Measurements from ENCODE around the gene TDRD15.
A peak's percentile ranks its signal among the peaks of the same experiment; 100 is the strongest.
"Not testable (repeated sequence)": the region's sequence is repeated elsewhere in the genome, so short reads cannot be mapped to it uniquely, and the experiment has no call there.

The TDRD15 gene

GRCh38 chr2:21104030-21104660 is 19.6 kb upstream of the TDRD15 start:
- TF ChIP-seq GATA1 (IDR thresholded peaks at IDR 0.05; ENCODE audit: low read depth, low read length) = no peak
- no peak for TF ChIP-seq POLR2A (IDR thresholded peaks at IDR 0.05; ENCODE audit: low read length)
- DNase-seq = no peak

GRCh38 chr2:21111012-21111411 is 12.8 kb upstream of the TDRD15 start:
- no peak for DNase-seq
- no peak for TF ChIP-seq GATA1 (IDR thresholded peaks at IDR 0.05; ENCODE audit: low read depth, low read length)
- TF ChIP-seq POLR2A (IDR thresholded peaks at IDR 0.05; ENCODE audit: low read length) = no peak

- no peak for TF ChIP-seq GATA1 (IDR thresholded peaks at IDR 0.05; ENCODE audit: low read depth, low read length)
- TF ChIP-seq POLR2A (IDR thresholded peaks at IDR 0.05; ENCODE audit: low read length) = no peak
Observed at GRCh38 chr2:21117688-21118087, 6.1 kb upstream of the TDRD15 start.

DNA sequence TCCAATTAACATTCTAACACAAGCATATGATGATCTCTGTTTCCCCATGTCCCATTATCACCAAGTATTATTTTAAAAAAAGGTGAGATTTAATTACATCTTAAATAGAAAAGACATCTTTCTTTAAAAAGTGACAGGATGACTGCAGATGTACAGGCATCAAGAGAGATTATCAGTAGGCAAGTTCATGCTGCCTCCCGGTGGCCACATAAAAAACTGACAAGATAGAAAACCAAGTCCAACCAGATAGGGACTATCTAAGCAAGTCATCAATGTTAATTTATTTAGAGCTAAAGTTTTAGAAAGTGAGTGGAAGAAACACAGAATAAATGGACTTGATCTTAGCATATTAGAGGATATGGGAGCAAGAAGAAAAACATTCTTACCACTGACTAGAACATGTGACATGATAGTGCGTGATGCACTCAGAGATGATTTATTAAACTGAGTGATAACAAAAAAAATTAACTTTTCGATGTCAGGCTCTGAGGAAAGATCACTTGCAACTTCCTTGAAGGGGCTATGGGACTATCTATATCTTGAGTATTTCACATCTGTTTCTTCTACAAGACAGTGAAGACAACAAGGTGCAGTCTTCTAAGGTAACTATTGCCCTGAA is 5.4 kb upstream of the TDRD15 start:
- TF ChIP-seq POLR2A (IDR thresholded peaks at IDR 0.05; ENCODE audit: low read length) (no peak), GATA1 (IDR thresholded peaks at IDR 0.05; ENCODE audit: low read depth, low read length) (no peak)
- DNase-seq = peak; percentile 26 to 42

More at GRCh38 chr2:21117688-21118087, 6.1 kb upstream of the TDRD15 start:
- DNase-seq = no peak

GRCh38 chr2:21131861-21132260 is 8.1 kb downstream of the TDRD15 start:
- no peak for TF ChIP-seq GATA1 (IDR thresholded peaks at IDR 0.05; ENCODE audit: low read depth, low read length)
- TF ChIP-seq POLR2A (IDR thresholded peaks at IDR 0.05; ENCODE audit: low read length) = no peak

GRCh38 chr2:21135585-21135984 is 11.8 kb downstream of the TDRD15 start:
- no peak for DNase-seq
- no peak for TF ChIP-seq GATA1 (IDR thresholded peaks at IDR 0.05; ENCODE audit: low read depth, low read length)
- no peak for TF ChIP-seq POLR2A (IDR thresholded peaks at IDR 0.05; ENCODE audit: low read length)

More at GRCh38 chr2:21131861-21132260, 8.1 kb downstream of the TDRD15 start:
- no peak for DNase-seq

DNA sequence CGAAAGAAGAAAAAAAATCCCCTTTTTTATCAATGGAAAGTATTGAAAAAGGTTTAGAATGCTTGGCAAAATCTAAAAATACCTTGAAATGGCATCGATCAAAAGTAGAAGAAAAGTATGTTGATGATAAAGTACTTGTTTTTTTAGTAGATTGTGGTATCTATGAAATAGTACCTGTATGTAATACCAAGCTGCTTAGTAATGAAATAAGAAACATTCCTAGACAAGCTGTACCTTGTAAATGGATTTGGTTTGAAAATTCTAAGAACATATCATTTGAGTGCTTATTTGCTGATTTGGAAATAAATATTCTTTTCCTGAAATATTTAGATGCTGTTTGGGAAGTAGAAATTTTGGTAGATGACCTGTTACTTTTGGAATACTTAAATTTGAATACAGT is 18.4 kb downstream of the TDRD15 start:
- TF ChIP-seq GATA1 (IDR thresholded peaks at IDR 0.05; ENCODE audit: low read depth, low read length) = no peak
- no peak for TF ChIP-seq POLR2A (IDR thresholded peaks at IDR 0.05; ENCODE audit: low read length)
- DNase-seq = no peak

DNA sequence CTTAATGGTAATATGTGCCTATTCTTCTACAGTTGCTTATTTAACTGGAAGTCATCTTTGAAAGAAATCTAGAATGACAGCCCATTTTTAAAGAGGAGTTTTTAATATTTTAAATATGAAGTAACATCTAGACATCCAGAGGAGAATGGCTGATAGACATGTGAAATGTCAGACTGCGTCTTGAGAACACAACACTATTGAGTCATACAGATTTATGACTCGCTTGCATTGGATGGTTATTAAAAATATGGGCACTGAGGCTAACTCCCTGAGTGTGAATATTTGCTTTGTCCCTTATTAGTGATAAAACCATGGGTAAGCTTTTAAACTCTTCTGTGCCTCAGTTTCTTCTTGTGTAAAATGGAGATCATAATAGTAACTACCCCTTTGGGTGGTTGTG is 22.9 kb downstream of the TDRD15 start:
- no peak for DNase-seq
- TF ChIP-seq GATA1 (IDR thresholded peaks at IDR 0.05; ENCODE audit: low read depth, low read length) (no peak), POLR2A (IDR thresholded peaks at IDR 0.05; ENCODE audit: low read length) (no peak)

DNA sequence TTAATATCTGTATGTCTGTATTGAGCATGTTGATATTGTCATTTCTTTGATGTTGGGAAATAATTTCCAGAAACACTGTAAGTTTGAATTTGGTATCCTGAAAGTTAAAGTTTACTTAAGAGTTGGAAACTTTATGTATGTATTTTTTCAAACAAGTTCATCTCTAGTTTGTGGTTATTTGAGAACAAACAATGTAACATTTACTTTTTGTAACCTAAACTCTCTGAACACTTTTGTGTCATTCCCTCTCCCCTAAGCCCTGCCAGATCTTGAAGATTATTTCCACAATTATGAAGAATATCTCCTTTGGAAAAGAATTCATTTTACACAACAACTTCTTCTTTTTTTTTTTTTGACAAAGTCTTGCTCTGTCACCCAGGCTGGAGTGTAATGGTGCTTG is 24.9 kb downstream of the TDRD15 start:
- TF ChIP-seq GATA1 (IDR thresholded peaks at IDR 0.05; ENCODE audit: low read depth, low read length) = no peak
- no peak for TF ChIP-seq POLR2A (IDR thresholded peaks at IDR 0.05; ENCODE audit: low read length)
- DNase-seq = no peak

GRCh38 chr2:21151234-21151633 is 27.5 kb downstream of the TDRD15 start:
- not testable (repeated sequence) for DNase-seq

- DNase-seq = no peak
- TF ChIP-seq GATA1 (IDR thresholded peaks at IDR 0.05; ENCODE audit: low read depth, low read length) (no peak), POLR2A (IDR thresholded peaks at IDR 0.05; ENCODE audit: low read length) (no peak)
Observed at GRCh38 chr2:21155365-21156136, 31.8 kb downstream of the TDRD15 start.

DNA sequence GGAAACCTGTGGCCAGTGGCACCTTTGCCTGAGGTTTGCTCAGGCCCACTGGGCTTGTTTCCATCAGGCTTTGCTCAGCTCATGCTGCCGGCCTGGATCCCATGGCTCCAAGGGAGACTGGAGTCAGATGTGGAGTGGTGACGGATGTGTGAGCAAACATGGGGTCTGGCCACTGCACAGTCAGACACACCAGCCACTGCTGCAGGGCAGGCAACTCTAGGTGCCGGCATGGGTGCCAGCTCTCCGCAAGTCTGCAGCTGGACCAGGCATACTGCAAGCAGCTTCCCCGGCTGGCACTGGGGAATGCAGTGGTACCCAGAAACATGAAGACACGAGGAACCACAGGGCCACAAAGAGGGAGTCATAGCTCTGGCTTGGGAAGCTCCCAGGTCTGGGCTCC is 37.4 kb downstream of the TDRD15 start:
- TF ChIP-seq GATA1 (IDR thresholded peaks at IDR 0.05; ENCODE audit: low read depth, low read length) (no peak), POLR2A (IDR thresholded peaks at IDR 0.05; ENCODE audit: low read length) (no peak)
- DNase-seq = no peak

GRCh38 chr2:21161832-21162614 is 38.3 kb downstream of the TDRD15 start:
- no peak for DNase-seq
- no peak for TF ChIP-seq GATA1 (IDR thresholded peaks at IDR 0.05; ENCODE audit: low read depth, low read length)
- TF ChIP-seq POLR2A (IDR thresholded peaks at IDR 0.05; ENCODE audit: low read length) = no peak

DNA sequence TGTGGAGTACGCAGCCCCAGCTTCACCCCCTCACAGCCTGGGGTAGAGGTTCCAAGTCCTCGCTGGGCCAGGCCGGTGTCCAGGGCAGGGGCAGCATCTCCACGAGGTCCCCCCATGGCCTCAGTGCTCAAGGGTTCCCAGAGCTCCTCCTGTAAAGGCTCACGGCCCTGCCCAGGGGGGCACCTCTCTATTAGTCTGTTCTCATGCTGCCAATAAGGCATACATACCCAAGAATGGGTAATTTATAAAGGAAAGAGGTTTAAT is 38.8 kb downstream of the TDRD15 start:
- no peak for DNase-seq

More for the DNA sequence above, 38.8 kb downstream of the TDRD15 start:
- TF ChIP-seq GATA1 (IDR thresholded peaks at IDR 0.05; ENCODE audit: low read depth, low read length) (no peak), POLR2A (IDR thresholded peaks at IDR 0.05; ENCODE audit: low read length) (no peak)
